ENCODE measurements around the gene PRKAG2.

- no peak for TF ChIP-seq CTCF (IDR thresholded peaks at IDR 0.05; ENCODE audit: control extremely low read depth in 1 of 3, insufficient read depth in 1 of 3, low read depth in 1 of 3, low read length in 3 of 3)
- TF ChIP-seq YY1 (IDR thresholded peaks at IDR 0.05; ENCODE audit: low read depth, low read length) = no peak
- no peak for TF ChIP-seq SRF (IDR thresholded peaks at IDR 0.05; ENCODE audit: low read depth, low read length)
- no peak for TF ChIP-seq POLR2A (IDR thresholded peaks at IDR 0.05; ENCODE audit: control extremely low read depth in 1 of 2, low read depth in 2 of 2, low read length in 2 of 2)
- no peak for TF ChIP-seq ATF2 (IDR thresholded peaks at IDR 0.05; ENCODE audit: low read length)
- TF ChIP-seq PHF8 (conservative IDR thresholded peaks at IDR 0.05; ENCODE audit: low read depth, low read length) = no peak
- no peak for TF ChIP-seq BRCA1 (IDR thresholded peaks at IDR 0.05; ENCODE audit: low read depth, low read length)
- TF ChIP-seq SAP30 (IDR thresholded peaks at IDR 0.05; ENCODE audit: insufficient read depth, insufficient replicate concordance, low read length) = no peak
- TF ChIP-seq CHD2 (IDR thresholded peaks at IDR 0.05; ENCODE audit: low read length) = no peak
- no peak for TF ChIP-seq RAD21 (IDR thresholded peaks at IDR 0.05 in 1 of 2, conservative IDR thresholded peaks at IDR 0.05 in 1 of 2; ENCODE audit: low read depth in 2 of 2, low read length in 2 of 2)
- no peak for TF ChIP-seq TEAD4 (IDR thresholded peaks at IDR 0.05; ENCODE audit: low read depth, low read length)
- TF ChIP-seq ASH2L (IDR thresholded peaks at IDR 0.05; ENCODE audit: low read length) = no peak
- TF ChIP-seq HDAC6 (IDR thresholded peaks at IDR 0.05; ENCODE audit: low read depth, low read length) = no peak
Measured at GRCh38 chr7:151560243-151560642, 316.7 kb downstream of the PRKAG2 start.

Measured in H1 (cell line).